DMS114 treated with DMSO at 0.1 percent for 48 hours (cell line): Measurements from ENCODE around the gene NECAB2.

ENCODE experiments used
- DNase-seq: peaks from one replicate; lab custom pipeline; 2025; ENCODE audit not compliant: unreplicated experiment; lab: John Stamatoyannopoulos, UW

Gene NECAB2

GRCh38 chr16:83965444-83966152, 2.4 kb upstream of the NECAB2 start:
- no peak for DNase-seq

- DNase-seq, result no peak
Observed at GRCh38 chr16:83966153-83966696, 1.8 kb upstream of the NECAB2 start.

- DNase-seq, result no peak
Observed at GRCh38 chr16:83967091-83967490, 953 bp upstream of the NECAB2 start.

GRCh38 chr16:83968306-83968851, 335 bp downstream of the NECAB2 start:
- DNase-seq, result no peak

- no peak for DNase-seq
Observed at GRCh38 chr16:83968891-83969649, 1.0 kb downstream of the NECAB2 start.

- DNase-seq, result no peak
Observed at GRCh38 chr16:83969771-83970429, 1.9 kb downstream of the NECAB2 start.

- DNase-seq, result no peak
Observed at GRCh38 chr16:83970430-83970815, 2.4 kb downstream of the NECAB2 start.

- DNase-seq, result no peak
Observed at GRCh38 chr16:83971165-83972130, 3.4 kb downstream of the NECAB2 start.

- DNase-seq, result no peak
Observed at GRCh38 chr16:83972256-83973008, 4.4 kb downstream of the NECAB2 start.

- no peak for DNase-seq
Observed at GRCh38 chr16:83973077-83973476, 5.0 kb downstream of the NECAB2 start.

- DNase-seq, result no peak
Observed at GRCh38 chr16:83973581-83974385, 5.7 kb downstream of the NECAB2 start.

GRCh38 chr16:83974475-83974874, 6.4 kb downstream of the NECAB2 start:
- no peak for DNase-seq

GRCh38 chr16:83975590-83976260, 7.7 kb downstream of the NECAB2 start:
- DNase-seq, result no peak

GRCh38 chr16:83977056-83977815, 9.2 kb downstream of the NECAB2 start:
- DNase-seq, result no peak

- no peak for DNase-seq
Observed at GRCh38 chr16:83978401-83978904, 10.4 kb downstream of the NECAB2 start.

GRCh38 chr16:83979441-83979840, 11.4 kb downstream of the NECAB2 start:
- no peak for DNase-seq

- DNase-seq, result no peak
Observed at GRCh38 chr16:83980794-83981193, 12.8 kb downstream of the NECAB2 start.
